HepG2 (cell line): ENCODE measurements around the gene PRRT1. TPM values are rescaled to one million over a fixed set of nuclear protein-coding genes. Genes with fewer than 3 reads are reported as not detected.
A peak's percentile ranks its signal among the peaks of the same experiment; 100 is the strongest.

ENCODE experiments used
- ATAC-seq: fragments of 200-7000 bp; cut with Tn5 transposase; 3 replicates; pipeline ENCODE4 v1.9.1; 2020; ENCODE audit warnings: mild to moderate bottlenecking, moderate library complexity
- BruUV-seq: library from RNA; stranded (reverse); fragments of 400-500 nt; replicated peaks from 2 replicates; lab custom pipeline; 2021; lab: Mats Ljungman, UMichigan
- CTCF ChIA-PET: fragments of 300-600 bp; formaldehyde crosslinking; extraction: SDS; loops from one replicate; lab custom pipeline; 2021; ENCODE audit warnings: low total read pairs, inconsistent platforms, low intra/inter-chr PET ratio; lab: Yijun Ruan, JAX
- POLR2A ChIA-PET: fragments of 350-600 bp; sonication (Branson Sonifier 250); formaldehyde crosslinking; loops from one replicate; lab custom pipeline; 2020; ENCODE audit warnings: antibody characterized with exemption, inconsistent platforms; lab: Yijun Ruan, JAX
- DNase-seq: peaks from one replicate; pipeline ENCODE4 v3.0.0-alpha.2; 2015; ENCODE audit warnings: low spot score
- FAIRE-seq: peaks from 3 replicates; lab custom pipeline; 2011; peaks lifted over from hg19 to GRCh38; lab: Jason Lieb, UNC
- H2AFZ ChIP-seq: one replicate; pipeline ENCODE4 v1.6.1; 2011; ENCODE audit warnings: low read length, inconsistent platforms
- H3K27ac ChIP-seq: fragments of 300-600 bp; 3 replicates; pipeline ENCODE4 v1.8.0; 2011; ENCODE audit warnings: mixed run types, mild to moderate bottlenecking, mixed read lengths, low read length, inconsistent platforms; ENCODE audit not compliant: insufficient read depth; ENCODE audit errors: extremely low read length
- H3K27me3 ChIP-seq, 2 experiments: fragments of 200-600 bp in 1 of 2; 2 replicates in 1 of 2; 3 replicates in 1 of 2; pipeline versions ENCODE4 v1.6.0 to v1.8.0; 2011; ENCODE audit warnings: low read length in 2 of 2, mild to moderate bottlenecking in 2 of 2, moderate library complexity in 2 of 2, inconsistent platforms in 1 of 2; ENCODE audit not compliant: insufficient read depth in 2 of 2, control insufficient read depth in 1 of 2
- H3K36me3 ChIP-seq, 2 experiments: fragments of 200-600 bp in 1 of 2; replicated peaks in 1 of 2; 2 replicates in 1 of 2; 3 replicates in 1 of 2; pipeline versions ENCODE4 v1.5.1 to v1.8.0; 2011; ENCODE audit warnings: low read length in 2 of 2, inconsistent platforms in 1 of 2; ENCODE audit not compliant: insufficient read depth in 2 of 2, control insufficient read depth in 1 of 2
- H3K4me1 ChIP-seq: 2 replicates; pipeline ENCODE4 v1.5.1; 2012; ENCODE audit warnings: low read length, inconsistent platforms; ENCODE audit not compliant: insufficient read depth
- H3K4me2 ChIP-seq: 2 replicates; pipeline ENCODE4 v1.6.0; 2011; ENCODE audit warnings: low read depth, low read length, inconsistent platforms
- H3K4me3 ChIP-seq, 3 experiments: fragments of 200-600 bp in 1 of 3; sonication (generic), shearing (Covaris generic) in 1 of 3; replicated peaks in 1 of 3; 2 replicates each; pipeline ENCODE4 v1.5.1; 2011 to 2016; ENCODE audit warnings: low read length in 3 of 3, inconsistent platforms in 2 of 3, low read depth in 2 of 3, mild to moderate bottlenecking in 2 of 3, control low read depth in 1 of 3, mixed read lengths in 1 of 3; ENCODE audit not compliant: insufficient read depth in 1 of 3
- H3K79me2 ChIP-seq: one replicate; pipeline ENCODE4 v1.6.1; 2011; ENCODE audit warnings: low read length, inconsistent platforms; ENCODE audit not compliant: insufficient read depth
- H3K9ac ChIP-seq: 2 replicates; pipeline ENCODE4 v1.6.0; 2011; ENCODE audit warnings: mild to moderate bottlenecking, low read depth, low read length, inconsistent platforms; ENCODE audit not compliant: insufficient read depth
- H3K9me3 ChIP-seq: 2 replicates; pipeline ENCODE4 v1.5.1; 2012; ENCODE audit warnings: mild to moderate bottlenecking, low read length
- H4K20me1 ChIP-seq: 2 replicates; pipeline ENCODE4 v1.6.0; 2011; ENCODE audit warnings: inconsistent platforms, mild to moderate bottlenecking, low read length, moderate library complexity; ENCODE audit not compliant: insufficient read depth
- AFF4 ChIP-seq: sonication (generic); formaldehyde crosslinking; IDR thresholded peaks from 2 replicates; pipeline ENCODE4 v1.4.0; 2020; ENCODE audit warnings: missing genetic modification reagents
- BCL6 ChIP-seq: IDR thresholded peaks from 2 replicates; pipeline ENCODE4 v1.6.1; 2016; ENCODE audit warnings: missing genetic modification reagents, missing compliant biosample characterization
- FOXK1 ChIP-seq: sonication (generic); formaldehyde crosslinking; IDR thresholded peaks from 2 replicates; pipeline ENCODE4 v1.4.0; 2020; ENCODE audit warnings: low read depth, missing genetic modification reagents, borderline replicate concordance
- JDP2 ChIP-seq: sonication (generic); formaldehyde crosslinking; IDR thresholded peaks from 2 replicates; pipeline ENCODE4 v1.8.1; 2022; ENCODE audit warnings: missing genetic modification reagents, borderline replicate concordance
- KAT7 ChIP-seq: IDR thresholded peaks from 2 replicates; pipeline ENCODE4 v1.6.1; 2018; ENCODE audit warnings: borderline replicate concordance, missing compliant biosample characterization
- POLR2A ChIP-seq, 2 experiments: IDR thresholded peaks; 2 replicates each; pipeline ENCODE4 v1.6.1; 2011; ENCODE audit warnings: low read depth in 2 of 2, low read length in 2 of 2, mild to moderate bottlenecking in 1 of 2, moderate library complexity in 1 of 2; ENCODE audit not compliant: insufficient read depth in 1 of 2
- RBM39 ChIP-seq: fragments of 200-400 bp; formaldehyde crosslinking; IDR thresholded peaks from one replicate; pipeline ENCODE4 v1.6.1; 2018; ENCODE audit warnings: antibody characterized with exemption, mild to moderate bottlenecking, low read depth, low read length; ENCODE audit not compliant: poor library complexity, severe bottlenecking
- STAT5B ChIP-seq: sonication (generic); formaldehyde crosslinking; IDR thresholded peaks from 2 replicates; pipeline ENCODE4 v1.4.0; 2020; ENCODE audit warnings: missing genetic modification reagents
- TAF1 ChIP-seq: sonication (generic); formaldehyde crosslinking; IDR thresholded peaks from 2 replicates; pipeline ENCODE4 v1.4.0; 2020; ENCODE audit warnings: missing genetic modification reagents
- ZNF121 ChIP-seq: sonication (generic); formaldehyde crosslinking; IDR thresholded peaks from 2 replicates; pipeline ENCODE4 v1.5.0; 2020; ENCODE audit warnings: mild to moderate bottlenecking, missing genetic modification reagents
- ZNF367 ChIP-seq: sonication (generic); formaldehyde crosslinking; IDR thresholded peaks from 2 replicates; pipeline ENCODE4 v1.4.0; 2020; ENCODE audit warnings: missing genetic modification reagents, borderline replicate concordance
- ZNF503 ChIP-seq: sonication (generic); formaldehyde crosslinking; IDR thresholded peaks from 2 replicates; pipeline ENCODE4 v1.4.0; 2020; ENCODE audit warnings: missing genetic modification reagents
- ZNF792 ChIP-seq: IDR thresholded peaks from 2 replicates; pipeline ENCODE4 v1.6.1; 2016
- WGBS: methylation state at CpG from one replicate; pipeline ENCODE4 v1.1.6; 2017; ENCODE audit warnings: low lambda C conversion rate; 5-methylcytosine and 5-hydroxymethylcytosine counted together
- in situ Hi-C: cut with HindIII; loops from 2 replicates; pipeline ENCODE4 v1.10.0; 2017; ENCODE audit warnings: low pct_unique_long_range_greater_than_20kb; ENCODE audit not compliant: extremely low pct_ligation_motif_present
- intact Hi-C: fragments of 100-400 bp; cut with micrococcal nuclease; formaldehyde crosslinking; loops from one replicate; pipeline ENCODE4 v1.10.0; 2022; ENCODE audit not compliant: unreplicated experiment
- polyA plus RNA-seq, 8 experiments: library from polyadenylated mRNA; depleted of rRNA in 3 of 8; stranded (reverse) in 7 of 8; unstranded in 1 of 8; fragments of >200 nt; fragmentation: Illumina TruSeq in 4 of 8; extraction: Trizol in 4 of 8; gene quantifications; 2 replicates each; pipeline versions ENCODE4 v1.2.1 to v1.2.3, GENCODE V29; 2011 to 2016; ENCODE audit warnings: low read depth in 4 of 8, missing spikeins in 1 of 8, mixed read lengths in 1 of 8; ENCODE audit not compliant: insufficient read depth in 1 of 8
- total RNA-seq, 5 experiments: library from RNA; depleted of rRNA; stranded (reverse); fragments of >200 nt; fragmentation: Illumina TruSeq; extraction: Trizol; gene quantifications; 2 replicates each; pipeline ENCODE4 v1.2.3, GENCODE V29; 2016; ENCODE audit warnings: low read depth in 1 of 5

Gene PRRT1
- total and polyA plus RNA-seq, 2 of the 13 experiments (the other 11 are each of a cell fraction or from before 2014, with no cell fraction given), result 0.64 to 1.4 TPM

DNA sequence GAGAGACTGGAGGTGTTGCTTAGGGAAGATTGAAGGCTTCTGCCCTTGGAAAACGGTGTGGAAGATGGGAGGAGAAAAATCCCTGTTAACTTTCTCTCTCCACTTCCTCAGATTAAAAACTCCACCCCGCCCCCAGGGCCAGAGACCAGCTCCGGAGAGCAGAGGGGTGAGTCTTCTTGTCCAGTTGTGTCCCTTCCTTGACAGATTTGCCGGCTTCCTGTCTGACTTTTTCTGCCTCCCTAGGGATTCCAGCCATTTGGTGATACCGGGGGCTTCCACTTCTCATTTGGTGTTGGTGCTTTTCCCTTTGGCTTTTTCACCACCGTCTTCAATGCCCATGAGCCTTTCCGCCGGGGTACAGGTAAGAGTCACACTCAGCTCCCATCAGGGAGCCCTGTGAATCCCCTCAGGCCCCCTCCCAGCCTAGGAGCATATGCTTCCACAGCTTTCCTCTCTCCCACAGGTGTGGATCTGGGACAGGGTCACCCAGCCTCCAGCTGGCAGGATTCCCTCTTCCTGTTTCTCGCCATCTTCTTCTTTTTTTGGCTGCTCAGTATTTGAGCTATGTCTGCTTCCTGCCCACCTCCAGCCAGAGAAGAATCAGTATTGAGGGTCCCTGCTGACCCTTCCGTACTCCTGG is 28.1 kb upstream of the PRRT1 start:
- no peak for TF ChIP-seq ZNF503 (CRISPR knock-in tag)
- no peak for TF ChIP-seq KAT7 (CRISPR knock-in tag)
- TF ChIP-seq AFF4, result no peak
- TF ChIP-seq ZNF792 (CRISPR knock-in tag), result no peak
- TF ChIP-seq JDP2 (CRISPR knock-in tag), result no peak
- no peak for TF ChIP-seq FOXK1 (CRISPR knock-in tag)
- TF ChIP-seq ZNF121 (CRISPR knock-in tag), result no peak
- no peak for TF ChIP-seq ZNF367 (CRISPR knock-in tag)
- TF ChIP-seq RBM39, result no peak
- TF ChIP-seq POLR2A (IDR thresholded peaks at IDR 0.05; ENCODE audit: insufficient read depth in 1 of 2, low read depth in 2 of 2, low read length in 2 of 2), result no peak
- no peak for TF ChIP-seq TAF1 (CRISPR knock-in tag)
- TF ChIP-seq BCL6 (CRISPR knock-in tag), result no peak
- no peak for TF ChIP-seq STAT5B
- Histone ChIP-seq H3K4me3 (no peak overlapping the region), H3K4me1 (peaks cover 34% of the 10 kb centered on the region), H4K20me1 (no peaks in the 10 kb centered on the region), H3K27me3 (no peaks in the 10 kb centered on the region; a peak in 1 of 5 replicates), H3K9me3 (no peaks in the 10 kb centered on the region), H3K4me2 (peak overlapping the region; percentile 97), H3K36me3 (peaks cover 20 to 32% of the 10 kb centered on the region in 2 experiments; a peak in 4 of 5 replicates), H3K9ac (peak overlapping the region; percentile 90; the same call in 1 of the 2 replicates), H2AFZ (no peak overlapping the region), H3K27ac (peak overlapping the region; percentile 97), H3K79me2 (peaks cover 30% of the 10 kb centered on the region)
- DNase-seq (no peak), FAIRE-seq (no peak), ATAC-seq (no peak)
- in situ Hi-C loops (no loop called here), intact Hi-C loops (loop anchor here (5.0 kb wide), 1 partner anchor 1087 kb away; no protein-coding TSS in a partner anchor)
- BruUV-seq, result no TSS peak
- WGBS, result 90% methylated on average over 10 of the region's 10 CpGs
- CTCF ChIA-PET, result no interaction called here
- POLR2A ChIA-PET, result interaction anchor here (1.6 to 5.8 kb wide), 3 partner anchors 9 to 52 kb away, joined by 5 to 127 read pairs (median 82); partner anchors contain the start of genes ATF6B and PBX2
